Common myeloid progenitor, CD34-positive (primary cell): ENCODE data around the gene PDE3B.

ENCODE experiments used
- CTCF ChIA-PET: fragments of 350-600 bp; sonication (Branson Sonifier 250); formaldehyde crosslinking; loops from one replicate; lab custom pipeline; 2021; ENCODE audit warnings: antibody characterized with exemption; lab: Charles Lee
- POLR2A ChIA-PET: fragments of 350-600 bp; sonication (Branson Sonifier 250); formaldehyde crosslinking; loops from one replicate; lab custom pipeline; 2021; ENCODE audit warnings: antibody characterized with exemption; lab: Charles Lee
- DNase-seq, 3 donors: peaks; one replicate each; pipeline versions ENCODE4 v3.0.0 to v3.0.0-alpha.2; 2013
- H3K27ac ChIP-seq, 2 experiments: 1 replicate in 1 of 2; 2 replicates in 1 of 2; pipeline ENCODE4 v1.7.0; 2013; ENCODE audit warnings: inconsistent platforms in 2 of 2, low read length in 2 of 2, mild to moderate bottlenecking in 2 of 2, low read depth in 1 of 2, moderate library complexity in 1 of 2; ENCODE audit not compliant: severe bottlenecking in 2 of 2, insufficient read depth in 1 of 2, poor library complexity in 1 of 2
- H3K27me3 ChIP-seq, 5 experiments: replicated peaks in 2 of 5; 1 replicate in 3 of 5; 2 replicates in 2 of 5; pipeline versions ENCODE4 v1.6.1 to v1.7.0; 2013; ENCODE audit warnings: low read length in 4 of 5, mild to moderate bottlenecking in 2 of 5, moderate library complexity in 2 of 5, inconsistent platforms in 1 of 5; ENCODE audit not compliant: insufficient read depth in 5 of 5, control insufficient read depth in 4 of 5
- H3K36me3 ChIP-seq, 4 experiments: 1 replicate in 2 of 4; 2 replicates in 2 of 4; pipeline versions ENCODE4 v1.6.1 to v1.7.0; 2013; ENCODE audit warnings: low read length in 3 of 4, control low read depth in 1 of 4, mild to moderate bottlenecking in 1 of 4; ENCODE audit not compliant: control insufficient read depth in 4 of 4, insufficient read depth in 4 of 4
- H3K4me1 ChIP-seq, 4 experiments: 1 replicate in 3 of 4; 2 replicates in 1 of 4; pipeline versions ENCODE4 v1.6.1 to v1.7.1; 2013; ENCODE audit warnings: low read length in 3 of 4, mild to moderate bottlenecking in 3 of 4, control low read depth in 1 of 4, inconsistent platforms in 1 of 4, moderate library complexity in 1 of 4; ENCODE audit not compliant: control insufficient read depth in 4 of 4, insufficient read depth in 4 of 4; ENCODE audit errors: control extremely low read depth in 1 of 4
- H3K4me3 ChIP-seq, 7 experiments: 1 replicate in 4 of 7; 2 replicates in 3 of 7; pipeline versions ENCODE4 v1.5.1 to v1.7.0; 2013; ENCODE audit warnings: mild to moderate bottlenecking in 7 of 7, low read length in 6 of 7, moderate library complexity in 6 of 7, inconsistent platforms in 2 of 7, low read depth in 2 of 7, control low read depth in 1 of 7; ENCODE audit not compliant: insufficient read depth in 4 of 7, control insufficient read depth in 1 of 7; ENCODE audit errors: extremely low read depth in 1 of 7
- H3K9me3 ChIP-seq, 5 experiments: 1 replicate in 4 of 5; 2 replicates in 1 of 5; pipeline versions ENCODE4 v1.6.1 to v1.7.1; 2013; ENCODE audit warnings: low read length in 4 of 5, mild to moderate bottlenecking in 2 of 5, inconsistent platforms in 1 of 5, low read depth in 1 of 5, moderate library complexity in 1 of 5; ENCODE audit not compliant: control insufficient read depth in 4 of 5, insufficient read depth in 2 of 5; ENCODE audit errors: control extremely low read depth in 1 of 5
- WGBS: methylation state at CpG from one replicate; pipeline ENCODE4 v1.1.5; 2013; ENCODE audit not compliant: insufficient coverage; 5-methylcytosine and 5-hydroxymethylcytosine counted together

Gene PDE3B

GRCh38 chr11:14818779-14819178 lies 175.2 kb downstream of the PDE3B start:
- POLR2A ChIA-PET, result no interaction called here
- no CpG with 5 or more reads among the region's 2 CpGs for WGBS
- H3K36me3 ChIP-seq, result peaks cover 0 to 10% (median 3%) of the 10 kb centered on the region in 4 experiments
- H3K27me3 ChIP-seq, result no peaks in the 10 kb centered on the region
- peaks cover 0 to 2% (median 0%) of the 10 kb centered on the region in 5 experiments for H3K9me3 ChIP-seq
- CTCF ChIA-PET, result no interaction called here
- H3K4me1 ChIP-seq, result no peaks in the 10 kb centered on the region
- H3K27ac ChIP-seq, result no peak overlapping the region
- H3K4me3 ChIP-seq, result no peak overlapping the region
- DNase-seq, result no peak

- Histone ChIP-seq H3K27ac (no peak overlapping the region), H3K36me3 (peaks cover 0 to 12% (median 3%) of the 10 kb centered on the region in 4 experiments), H3K9me3 (peaks cover 0 to 4% (median 0%) of the 10 kb centered on the region in 5 experiments), H3K4me1 (no peaks in the 10 kb centered on the region), H3K4me3 (no peak overlapping the region), H3K27me3 (no peaks in the 10 kb centered on the region)
- POLR2A ChIA-PET, result no interaction called here
- CTCF ChIA-PET, result no interaction called here
- DNase-seq, result no peak
Measured at GRCh38 chr11:14819596-14819995, 176.0 kb downstream of the PDE3B start.

GRCh38 chr11:14821031-14821430 lies 177.4 kb downstream of the PDE3B start:
- H3K27ac ChIP-seq, result no peak overlapping the region
- no peak for DNase-seq
- H3K9me3 ChIP-seq, result peaks cover 0 to 6% (median 3%) of the 10 kb centered on the region in 5 experiments
- no peaks in the 10 kb centered on the region for H3K27me3 ChIP-seq
- H3K36me3 ChIP-seq, result peaks cover 0 to 10% (median 2%) of the 10 kb centered on the region in 4 experiments
- POLR2A ChIA-PET, result interaction anchor here (0.6 kb wide), 1 partner anchor 70 kb away, joined by 6 read pairs; no protein-coding TSS in a partner anchor
- CTCF ChIA-PET, result no interaction called here
- H3K4me3 ChIP-seq, result no peak overlapping the region
- H3K4me1 ChIP-seq, result no peaks in the 10 kb centered on the region

- H3K9me3 ChIP-seq, result peaks cover 0 to 7% (median 3%) of the 10 kb centered on the region in 5 experiments
- no peak overlapping the region for H3K4me3 ChIP-seq
- H3K27ac ChIP-seq, result no peak overlapping the region
- CTCF ChIA-PET, result no interaction called here
- DNase-seq, result no peak
- POLR2A ChIA-PET, result no interaction called here
- H3K4me1 ChIP-seq, result no peaks in the 10 kb centered on the region
- H3K36me3 ChIP-seq, result peaks cover 0 to 10% (median 1%) of the 10 kb centered on the region in 4 experiments
- H3K27me3 ChIP-seq, result no peaks in the 10 kb centered on the region
- WGBS, result 100% methylated on average over 1 of the region's 2 CpGs
Measured at GRCh38 chr11:14826600-14826999, 183.0 kb downstream of the PDE3B start.

GRCh38 chr11:14835496-14836492 lies 192.2 kb downstream of the PDE3B start:
- DNase-seq, result peak in 1 of 3 donors; percentile 2
- ChIA-PET POLR2A (no interaction called here), CTCF (no interaction called here)
- H3K9me3 ChIP-seq, result no peaks in the 10 kb centered on the region
- H3K36me3 ChIP-seq, result no peaks in the 10 kb centered on the region
- no peak overlapping the region for H3K27ac ChIP-seq
- no peaks in the 10 kb centered on the region for H3K27me3 ChIP-seq
- H3K4me1 ChIP-seq, result no peaks in the 10 kb centered on the region
- no peak overlapping the region for H3K4me3 ChIP-seq

- WGBS, result 100% methylated on average over 3 of the region's 3 CpGs
- ChIA-PET CTCF (no interaction called here), POLR2A (no interaction called here)
- Histone ChIP-seq H3K4me3 (no peak overlapping the region), H3K9me3 (peaks cover 0 to 6% (median 0%) of the 10 kb centered on the region in 5 experiments), H3K27ac (no peak overlapping the region), H3K4me1 (no peaks in the 10 kb centered on the region), H3K27me3 (no peaks in the 10 kb centered on the region), H3K36me3 (peaks cover 0 to 11% (median 3%) of the 10 kb centered on the region in 4 experiments)
- DNase-seq, result no peak
Measured at GRCh38 chr11:14842002-14842401, 198.4 kb downstream of the PDE3B start.

- H3K36me3 ChIP-seq, result no peaks in the 10 kb centered on the region
- POLR2A ChIA-PET, result no interaction called here
- peaks cover 0 to 2% (median 0%) of the 10 kb centered on the region in 5 experiments for H3K9me3 ChIP-seq
- H3K4me3 ChIP-seq, result no peak overlapping the region
- CTCF ChIA-PET, result no interaction called here
- H3K4me1 ChIP-seq, result no peaks in the 10 kb centered on the region
- H3K27ac ChIP-seq, result no peak overlapping the region
- no CpG with 5 or more reads among the region's 4 CpGs for WGBS
- no peak for DNase-seq
- peaks cover 0 to 11% (median 0%) of the 10 kb centered on the region in 5 experiments for H3K27me3 ChIP-seq
Measured at GRCh38 chr11:14852571-14853177, 209.1 kb downstream of the PDE3B start.
